HepG2 (cell line): Measurements from ENCODE around the gene CDH1. TPM values are rescaled to one million over a fixed set of nuclear protein-coding genes. Genes with fewer than 3 reads are reported as not detected.

Source experiments
- ATAC-seq: fragments of 200-7000 bp; cut with Tn5 transposase; 3 replicates; pipeline ENCODE4 v1.9.1; 2020; ENCODE audit warnings: mild to moderate bottlenecking, moderate library complexity
- BruUV-seq: library from RNA; stranded (reverse); fragments of 400-500 nt; replicated peaks from 2 replicates; lab custom pipeline; 2021; lab: Mats Ljungman, UMichigan
- CTCF ChIA-PET: fragments of 300-600 bp; formaldehyde crosslinking; extraction: SDS; loops from one replicate; lab custom pipeline; 2021; ENCODE audit warnings: low total read pairs, inconsistent platforms, low intra/inter-chr PET ratio; lab: Yijun Ruan, JAX
- POLR2A ChIA-PET: fragments of 350-600 bp; sonication (Branson Sonifier 250); formaldehyde crosslinking; loops from one replicate; lab custom pipeline; 2020; ENCODE audit warnings: antibody characterized with exemption, inconsistent platforms; lab: Yijun Ruan, JAX
- DNase-seq: peaks from one replicate; pipeline ENCODE4 v3.0.0-alpha.2; 2015; ENCODE audit warnings: low spot score
- FAIRE-seq: peaks from 3 replicates; lab custom pipeline; 2011; peaks lifted over from hg19 to GRCh38; lab: Jason Lieb, UNC
- H2AFZ ChIP-seq: one replicate; pipeline ENCODE4 v1.6.1; 2011; ENCODE audit warnings: low read length, inconsistent platforms
- H3K27ac ChIP-seq: fragments of 300-600 bp; 3 replicates; pipeline ENCODE4 v1.8.0; 2011; ENCODE audit warnings: mixed run types, mild to moderate bottlenecking, mixed read lengths, low read length, inconsistent platforms; ENCODE audit not compliant: insufficient read depth; ENCODE audit errors: extremely low read length
- H3K27me3 ChIP-seq, 2 experiments: fragments of 200-600 bp in 1 of 2; 2 replicates in 1 of 2; 3 replicates in 1 of 2; pipeline versions ENCODE4 v1.6.0 to v1.8.0; 2011; ENCODE audit warnings: low read length in 2 of 2, mild to moderate bottlenecking in 2 of 2, moderate library complexity in 2 of 2, inconsistent platforms in 1 of 2; ENCODE audit not compliant: insufficient read depth in 2 of 2, control insufficient read depth in 1 of 2
- H3K36me3 ChIP-seq, 2 experiments: fragments of 200-600 bp in 1 of 2; replicated peaks in 1 of 2; 2 replicates in 1 of 2; 3 replicates in 1 of 2; pipeline versions ENCODE4 v1.5.1 to v1.8.0; 2011; ENCODE audit warnings: low read length in 2 of 2, inconsistent platforms in 1 of 2; ENCODE audit not compliant: insufficient read depth in 2 of 2, control insufficient read depth in 1 of 2
- H3K4me1 ChIP-seq: 2 replicates; pipeline ENCODE4 v1.5.1; 2012; ENCODE audit warnings: low read length, inconsistent platforms; ENCODE audit not compliant: insufficient read depth
- H3K4me2 ChIP-seq: 2 replicates; pipeline ENCODE4 v1.6.0; 2011; ENCODE audit warnings: low read depth, low read length, inconsistent platforms
- H3K4me3 ChIP-seq, 3 experiments: fragments of 200-600 bp in 1 of 3; sonication (generic), shearing (Covaris generic) in 1 of 3; replicated peaks in 1 of 3; 2 replicates each; pipeline ENCODE4 v1.5.1; 2011 to 2016; ENCODE audit warnings: low read length in 3 of 3, inconsistent platforms in 2 of 3, low read depth in 2 of 3, mild to moderate bottlenecking in 2 of 3, control low read depth in 1 of 3, mixed read lengths in 1 of 3; ENCODE audit not compliant: insufficient read depth in 1 of 3
- H3K79me2 ChIP-seq: one replicate; pipeline ENCODE4 v1.6.1; 2011; ENCODE audit warnings: low read length, inconsistent platforms; ENCODE audit not compliant: insufficient read depth
- H3K9ac ChIP-seq: 2 replicates; pipeline ENCODE4 v1.6.0; 2011; ENCODE audit warnings: mild to moderate bottlenecking, low read depth, low read length, inconsistent platforms; ENCODE audit not compliant: insufficient read depth
- H3K9me3 ChIP-seq: 2 replicates; pipeline ENCODE4 v1.5.1; 2012; ENCODE audit warnings: mild to moderate bottlenecking, low read length
- H4K20me1 ChIP-seq: 2 replicates; pipeline ENCODE4 v1.6.0; 2011; ENCODE audit warnings: inconsistent platforms, mild to moderate bottlenecking, low read length, moderate library complexity; ENCODE audit not compliant: insufficient read depth
- AGO1 ChIP-seq: fragments of 200-400 bp; formaldehyde crosslinking; IDR thresholded peaks from 2 replicates; pipeline ENCODE4 v1.6.1; 2017; ENCODE audit warnings: mild to moderate bottlenecking, low read depth, low read length, moderate library complexity; ENCODE audit not compliant: poor library complexity, severe bottlenecking
- ATF7 ChIP-seq, 2 experiments: fragments of 450-650 bp in 1 of 2; sonication (generic) in 1 of 2; formaldehyde crosslinking in 1 of 2; IDR thresholded peaks; 2 replicates each; pipeline versions ENCODE4 v1.4.0 to v1.6.1; 2016 to 2020; ENCODE audit warnings: antibody characterized with exemption in 1 of 2, mild to moderate bottlenecking in 1 of 2, missing genetic modification reagents in 1 of 2
- ELF1 ChIP-seq: sonication (generic); formaldehyde crosslinking; IDR thresholded peaks from 2 replicates; pipeline ENCODE4 v1.4.0; 2020; ENCODE audit warnings: missing genetic modification reagents
- FOXP1 ChIP-seq, 2 experiments: fragments of 450-650 bp in 1 of 2; IDR thresholded peaks; 2 replicates each; pipeline ENCODE4 v1.6.1; 2017 to 2018; ENCODE audit warnings: antibody characterized with exemption in 1 of 2
- GPN1 ChIP-seq: sonication (generic); formaldehyde crosslinking; IDR thresholded peaks from 2 replicates; pipeline ENCODE4 v1.5.1; 2020; ENCODE audit warnings: missing genetic modification reagents, borderline replicate concordance
- MAFF ChIP-seq: IDR thresholded peaks from 2 replicates; pipeline ENCODE4 v1.6.1; 2011; ENCODE audit warnings: low read depth, low read length, improper control_type of control experiment
- MXD3 ChIP-seq: IDR thresholded peaks from 2 replicates; pipeline ENCODE4 v1.6.1; 2016; ENCODE audit warnings: mild to moderate bottlenecking, missing biosample characterization, missing genetic modification reagents
- MYC ChIP-seq: sonication (generic); formaldehyde crosslinking; IDR thresholded peaks from 2 replicates; pipeline ENCODE4 v1.9.0; 2021; ENCODE audit warnings: missing genetic modification reagents, borderline replicate concordance
- SMC3 ChIP-seq: IDR thresholded peaks from 2 replicates; pipeline ENCODE4 v1.6.1; 2011; ENCODE audit warnings: low read length, improper control_type of control experiment
- SP4 ChIP-seq: sonication (generic); formaldehyde crosslinking; IDR thresholded peaks from 2 replicates; pipeline ENCODE4 v1.8.1; 2023; ENCODE audit warnings: mild to moderate bottlenecking, missing genetic modification reagents
- ZFP37 ChIP-seq: sonication (generic); formaldehyde crosslinking; IDR thresholded peaks from 2 replicates; pipeline ENCODE4 v1.4.0; 2020; ENCODE audit warnings: missing genetic modification reagents, borderline replicate concordance
- ZFYVE20 ChIP-seq: sonication (generic); formaldehyde crosslinking; IDR thresholded peaks from 2 replicates; pipeline ENCODE4 v1.8.0; 2023; ENCODE audit warnings: low read depth, mild to moderate bottlenecking, moderate library complexity, missing genetic modification reagents, borderline replicate concordance
- ZNF263 ChIP-seq: sonication (generic); formaldehyde crosslinking; IDR thresholded peaks from 2 replicates; pipeline ENCODE4 v1.4.0; 2020; ENCODE audit warnings: missing genetic modification reagents
- ZNF30 ChIP-seq: sonication (generic); formaldehyde crosslinking; IDR thresholded peaks from 2 replicates; pipeline ENCODE4 v1.5.0; 2020; ENCODE audit warnings: mild to moderate bottlenecking, missing genetic modification reagents
- ZNF567 ChIP-seq: sonication (generic); formaldehyde crosslinking; IDR thresholded peaks from 2 replicates; pipeline ENCODE4 v1.8.1; 2023; ENCODE audit warnings: mild to moderate bottlenecking, missing genetic modification reagents, borderline replicate concordance
- ZNF570 ChIP-seq: sonication (generic); formaldehyde crosslinking; IDR thresholded peaks from 2 replicates; pipeline ENCODE4 v1.4.0; 2020; ENCODE audit warnings: mild to moderate bottlenecking, missing genetic modification reagents, borderline replicate concordance
- WGBS: methylation state at CpG from one replicate; pipeline ENCODE4 v1.1.6; 2017; ENCODE audit warnings: low lambda C conversion rate; 5-methylcytosine and 5-hydroxymethylcytosine counted together
- in situ Hi-C: cut with HindIII; loops from 2 replicates; pipeline ENCODE4 v1.10.0; 2017; ENCODE audit warnings: low pct_unique_long_range_greater_than_20kb; ENCODE audit not compliant: extremely low pct_ligation_motif_present
- intact Hi-C: fragments of 100-400 bp; cut with micrococcal nuclease; formaldehyde crosslinking; loops from one replicate; pipeline ENCODE4 v1.10.0; 2022; ENCODE audit not compliant: unreplicated experiment
- polyA plus RNA-seq, 8 experiments: library from polyadenylated mRNA; depleted of rRNA in 3 of 8; stranded (reverse) in 7 of 8; unstranded in 1 of 8; fragments of >200 nt; fragmentation: Illumina TruSeq in 4 of 8; extraction: Trizol in 4 of 8; gene quantifications; 2 replicates each; pipeline versions ENCODE4 v1.2.1 to v1.2.3, GENCODE V29; 2011 to 2016; ENCODE audit warnings: low read depth in 4 of 8, missing spikeins in 1 of 8, mixed read lengths in 1 of 8; ENCODE audit not compliant: insufficient read depth in 1 of 8
- total RNA-seq, 5 experiments: library from RNA; depleted of rRNA; stranded (reverse); fragments of >200 nt; fragmentation: Illumina TruSeq; extraction: Trizol; gene quantifications; 2 replicates each; pipeline ENCODE4 v1.2.3, GENCODE V29; 2016; ENCODE audit warnings: low read depth in 1 of 5
- TF ChIP-seq, protein P1 (sequence below): sonication (generic); formaldehyde crosslinking; IDR thresholded peaks from 2 replicates; pipeline ENCODE4 v1.5.0; 2020; ENCODE audit warnings: missing genetic modification reagents, mild to moderate bottlenecking, borderline replicate concordance
- TF ChIP-seq, protein P2 (sequence below): sonication (generic); formaldehyde crosslinking; IDR thresholded peaks from 2 replicates; pipeline ENCODE4 v1.5.0; 2020; ENCODE audit warnings: mild to moderate bottlenecking, missing genetic modification reagents
- TF ChIP-seq, protein P3 (sequence below): sonication (generic); formaldehyde crosslinking; IDR thresholded peaks from 2 replicates; pipeline ENCODE4 v1.5.0; 2020; ENCODE audit warnings: missing genetic modification reagents

CDH1 gene
- total and polyA plus RNA-seq, 2 of the 13 experiments (the other 11 are each of a cell fraction or from before 2014, with no cell fraction given), result 0.95 to 9.8 TPM

- no peaks in the 10 kb centered on the region for H3K36me3 ChIP-seq
- no peak overlapping the region for H3K27ac ChIP-seq
- peak overlapping the region in 1 of 3 experiments; percentile 4; a peak in 1 of 6 replicates for H3K4me3 ChIP-seq
- FAIRE-seq, result no peak
- H2AFZ ChIP-seq, result no peak overlapping the region
- H3K79me2 ChIP-seq, result no peaks in the 10 kb centered on the region
- peaks cover 56% of the 10 kb centered on the region for H3K4me1 ChIP-seq
- H3K9ac ChIP-seq, result no peak overlapping the region
- H3K27me3 ChIP-seq, result peaks cover 0 to 22% of the 10 kb centered on the region in 2 experiments; a peak in 2 of 5 replicates
- ChIA-PET POLR2A (interaction anchor here (1.0 kb wide), 1 partner anchor 29 kb away, joined by 3 read pairs; no protein-coding TSS in a partner anchor), CTCF (no interaction called here)
- 41% methylated on average over 14 of the region's 14 CpGs for WGBS
- BruUV-seq, result no TSS peak
- TF ChIP-seq, protein P1, sequence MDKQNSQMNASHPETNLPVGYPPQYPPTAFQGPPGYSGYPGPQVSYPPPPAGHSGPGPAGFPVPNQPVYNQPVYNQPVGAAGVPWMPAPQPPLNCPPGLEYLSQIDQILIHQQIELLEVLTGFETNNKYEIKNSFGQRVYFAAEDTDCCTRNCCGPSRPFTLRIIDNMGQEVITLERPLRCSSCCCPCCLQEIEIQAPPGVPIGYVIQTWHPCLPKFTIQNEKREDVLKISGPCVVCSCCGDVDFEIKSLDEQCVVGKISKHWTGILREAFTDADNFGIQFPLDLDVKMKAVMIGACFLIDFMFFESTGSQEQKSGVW (CRISPR knock-in tag), result no peak
- TF ChIP-seq SMC3 (no peak), ZFYVE20 (CRISPR knock-in tag) (no peak), AGO1 (no peak), GPN1 (CRISPR knock-in tag) (no peak), MYC (CRISPR knock-in tag) (no peak), ZNF570 (CRISPR knock-in tag) (no peak), ZFP37 (CRISPR knock-in tag) (no peak), MXD3 (CRISPR knock-in tag) (0 out of 2 replicates have a peak, but pooled peaks have one; percentile 27), SP4 (CRISPR knock-in tag) (no peak), ELF1 (CRISPR knock-in tag) (no peak), MAFF (no peak), ZNF567 (CRISPR knock-in tag) (no peak), ZNF30 (CRISPR knock-in tag) (no peak), FOXP1 (IDR thresholded peaks at IDR 0.05) (no peak), FOXP1 (CRISPR knock-in tag; IDR thresholded peaks at IDR 0.05) (no peak), ATF7 (IDR thresholded peaks at IDR 0.05) (no peak), ATF7 (CRISPR knock-in tag; IDR thresholded peaks at IDR 0.05) (0 out of 2 replicates have a peak, but pooled peaks have one; percentile 34), ZNF263 (CRISPR knock-in tag) (peak; percentile 46; the same call in 1 of the 2 replicates)
- TF ChIP-seq, protein P2, sequence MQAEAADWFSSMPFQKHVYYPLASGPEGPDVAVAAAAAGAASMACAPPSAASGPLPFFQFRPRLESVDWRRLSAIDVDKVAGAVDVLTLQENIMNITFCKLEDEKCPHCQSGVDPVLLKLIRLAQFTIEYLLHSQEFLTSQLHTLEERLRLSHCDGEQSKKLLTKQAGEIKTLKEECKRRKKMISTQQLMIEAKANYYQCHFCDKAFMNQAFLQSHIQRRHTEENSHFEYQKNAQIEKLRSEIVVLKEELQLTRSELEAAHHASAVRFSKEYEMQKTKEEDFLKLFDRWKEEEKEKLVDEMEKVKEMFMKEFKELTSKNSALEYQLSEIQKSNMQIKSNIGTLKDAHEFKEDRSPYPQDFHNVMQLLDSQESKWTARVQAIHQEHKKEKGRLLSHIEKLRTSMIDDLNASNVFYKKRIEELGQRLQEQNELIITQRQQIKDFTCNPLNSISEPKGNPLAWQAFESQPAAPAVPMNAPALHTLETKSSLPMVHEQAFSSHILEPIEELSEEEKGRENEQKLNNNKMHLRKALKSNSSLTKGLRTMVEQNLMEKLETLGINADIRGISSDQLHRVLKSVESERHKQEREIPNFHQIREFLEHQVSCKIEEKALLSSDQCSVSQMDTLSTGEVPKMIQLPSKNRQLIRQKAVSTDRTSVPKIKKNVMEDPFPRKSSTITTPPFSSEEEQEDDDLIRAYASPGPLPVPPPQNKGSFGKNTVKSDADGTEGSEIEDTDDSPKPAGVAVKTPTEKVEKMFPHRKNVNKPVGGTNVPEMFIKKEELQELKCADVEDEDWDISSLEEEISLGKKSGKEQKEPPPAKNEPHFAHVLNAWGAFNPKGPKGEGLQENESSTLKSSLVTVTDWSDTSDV, result no peak
- TF ChIP-seq, protein P3, sequence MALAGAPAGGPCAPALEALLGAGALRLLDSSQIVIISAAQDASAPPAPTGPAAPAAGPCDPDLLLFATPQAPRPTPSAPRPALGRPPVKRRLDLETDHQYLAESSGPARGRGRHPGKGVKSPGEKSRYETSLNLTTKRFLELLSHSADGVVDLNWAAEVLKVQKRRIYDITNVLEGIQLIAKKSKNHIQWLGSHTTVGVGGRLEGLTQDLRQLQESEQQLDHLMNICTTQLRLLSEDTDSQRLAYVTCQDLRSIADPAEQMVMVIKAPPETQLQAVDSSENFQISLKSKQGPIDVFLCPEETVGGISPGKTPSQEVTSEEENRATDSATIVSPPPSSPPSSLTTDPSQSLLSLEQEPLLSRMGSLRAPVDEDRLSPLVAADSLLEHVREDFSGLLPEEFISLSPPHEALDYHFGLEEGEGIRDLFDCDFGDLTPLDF (CRISPR knock-in tag), result no peak
- in situ Hi-C loops (loop anchor here (25.0 kb wide), 1 partner anchor 401 kb away; the partner anchor contains the start of gene HAS3), intact Hi-C loops (no loop called here)
- ATAC-seq, result no peak
- no peaks in the 10 kb centered on the region for H3K9me3 ChIP-seq
- no peaks in the 10 kb centered on the region for H4K20me1 ChIP-seq
- peak overlapping the region; percentile 40; the same call in 1 of the 2 replicates for H3K4me2 ChIP-seq
- no peak for DNase-seq
Observed at GRCh38 chr16:68711421-68712139, 25.5 kb upstream of the CDH1 start.
